Left kidney (tissue), 2 donors: ENCODE results near the gene DNER. TPM values are rescaled to one million over a fixed set of nuclear protein-coding genes. Genes with fewer than 3 reads are reported as not detected.
A peak's percentile ranks its signal among the peaks of the same experiment; 100 is the strongest.
"Not testable (repeated sequence)": the region's sequence is repeated elsewhere in the genome, so short reads cannot be mapped to it uniquely, and the experiment has no call there.

Experiments used
- DNase-seq: peaks from one replicate; pipeline ENCODE4 v3.0.0-alpha.2; 2013
- polyA plus RNA-seq: library from polyadenylated mRNA; unstranded; fragments of 120-200 nt; gene quantifications from one replicate; pipeline ENCODE4 v1.2.1, GENCODE V29; 2013; ENCODE audit not compliant: insufficient read length

Gene DNER
- polyA plus RNA-seq, 1 donor = 67.2 TPM

DNA sequence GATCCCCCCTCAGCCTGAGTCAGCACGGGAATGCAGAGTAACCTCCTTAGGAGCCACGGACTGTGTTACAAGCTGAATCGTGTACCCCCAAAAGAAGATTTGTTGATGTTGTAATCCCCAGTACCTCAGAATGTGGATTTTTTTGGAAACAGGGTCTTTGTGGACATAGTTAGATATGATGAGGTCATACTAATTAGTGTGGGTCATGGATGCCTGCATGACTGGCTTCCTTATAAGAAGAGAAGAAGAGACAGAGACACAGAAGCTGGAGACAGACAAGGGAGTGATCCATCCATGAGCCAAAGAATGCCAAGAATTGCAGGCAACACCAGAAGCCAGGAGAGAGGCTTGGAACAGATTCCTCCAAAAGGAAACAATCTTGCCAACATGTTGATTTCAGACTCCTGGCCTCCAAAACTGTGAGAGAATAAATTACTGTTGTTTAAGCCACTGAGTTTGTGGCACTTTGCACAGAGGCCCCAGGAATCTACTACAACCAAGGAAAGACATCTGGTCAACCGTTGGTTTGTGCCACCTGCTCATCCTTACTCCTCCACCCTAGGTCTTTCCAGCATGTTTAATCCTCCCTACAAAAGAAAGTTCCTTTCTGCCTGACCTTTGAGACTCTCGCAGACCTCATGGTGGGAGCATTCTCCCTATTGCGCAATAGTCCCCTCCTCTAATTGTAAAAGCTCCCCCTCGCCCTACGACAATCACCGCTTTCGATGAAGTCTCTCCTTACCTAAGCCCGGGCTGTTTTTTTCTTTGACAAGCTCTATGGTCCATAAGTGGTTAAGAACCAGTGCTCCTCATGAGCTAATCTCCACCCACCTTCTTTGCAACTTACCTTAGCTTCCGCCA, 91.6 kb downstream of the DNER start:
- no peak for DNase-seq

GRCh38 chr2:229620759-229621158, 93.6 kb downstream of the DNER start:
- DNase-seq = no peak

GRCh38 chr2:229620289-229620688, 94.1 kb downstream of the DNER start:
- no peak for DNase-seq

GRCh38 chr2:229616433-229616832, 97.9 kb downstream of the DNER start:
- no peak for DNase-seq

DNA sequence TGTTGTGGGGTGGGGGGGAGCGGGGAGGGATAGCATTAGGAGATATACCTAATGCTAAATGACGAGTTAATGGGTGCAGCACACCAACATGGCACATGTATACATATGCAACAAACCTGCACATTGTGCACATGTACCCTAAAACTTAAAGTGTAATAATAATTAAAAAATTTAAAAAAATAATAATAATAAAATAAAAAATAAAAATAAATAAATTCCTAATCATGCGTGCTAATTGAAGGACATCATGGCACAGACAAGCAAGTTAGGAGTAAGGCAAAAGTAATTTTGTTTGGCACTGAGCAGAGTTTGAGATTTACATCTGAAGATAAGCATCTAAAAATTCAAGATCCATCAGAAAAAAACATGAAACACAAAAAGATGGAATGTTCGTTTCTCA, 100.3 kb downstream of the DNER start:
- not testable (repeated sequence) for DNase-seq

DNA sequence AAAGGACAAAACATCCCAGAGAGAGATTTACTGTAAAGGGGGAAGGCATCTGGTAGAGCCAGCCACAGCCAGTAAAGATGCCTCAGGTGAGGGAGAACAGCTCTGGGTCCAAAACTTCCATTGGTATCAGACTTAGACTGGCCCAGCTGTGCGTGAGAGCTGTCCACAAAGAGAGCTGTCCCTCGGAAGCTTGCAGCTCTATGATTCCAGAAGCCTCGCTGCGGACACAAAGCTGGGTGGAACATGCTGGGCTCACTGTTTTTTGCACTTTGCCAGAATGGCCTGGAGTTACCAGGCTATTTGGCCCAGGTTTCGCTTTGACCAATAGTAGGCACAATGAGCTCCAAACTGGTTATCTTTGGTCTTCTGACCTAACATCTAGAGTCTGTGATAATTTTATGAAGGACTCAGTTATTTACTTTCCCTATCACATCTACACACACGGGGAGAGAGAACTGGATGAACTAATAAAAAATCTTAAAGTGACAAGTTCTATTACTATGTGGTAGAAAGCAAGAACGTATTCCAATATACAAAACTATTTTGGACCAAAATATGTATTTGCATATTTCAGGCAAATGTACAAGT, 101.9 kb downstream of the DNER start:
- no peak for DNase-seq

DNA sequence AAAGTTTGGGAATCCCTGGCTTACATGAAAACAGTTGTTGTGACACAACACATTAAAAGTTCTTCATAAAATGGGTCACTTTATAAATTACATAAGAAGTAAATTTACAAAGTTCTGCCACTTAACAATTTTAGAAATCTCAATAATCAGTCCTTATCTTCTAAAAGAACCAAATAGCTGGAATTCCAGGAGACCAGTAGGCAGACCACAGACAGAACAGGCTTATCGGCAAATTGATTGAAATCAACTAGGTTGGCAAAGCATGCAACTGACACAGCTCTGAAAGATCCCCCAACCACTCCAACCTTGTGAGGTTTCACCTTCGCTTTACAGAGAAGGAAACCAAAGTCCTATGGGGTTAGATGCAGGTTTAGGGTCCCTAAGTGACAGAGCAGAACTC, 103.0 kb downstream of the DNER start:
- DNase-seq = no peak

- no peak for DNase-seq
These were observed 103.5 kb downstream of the DNER start for GRCh38 chr2:229610872-229611271.

DNA sequence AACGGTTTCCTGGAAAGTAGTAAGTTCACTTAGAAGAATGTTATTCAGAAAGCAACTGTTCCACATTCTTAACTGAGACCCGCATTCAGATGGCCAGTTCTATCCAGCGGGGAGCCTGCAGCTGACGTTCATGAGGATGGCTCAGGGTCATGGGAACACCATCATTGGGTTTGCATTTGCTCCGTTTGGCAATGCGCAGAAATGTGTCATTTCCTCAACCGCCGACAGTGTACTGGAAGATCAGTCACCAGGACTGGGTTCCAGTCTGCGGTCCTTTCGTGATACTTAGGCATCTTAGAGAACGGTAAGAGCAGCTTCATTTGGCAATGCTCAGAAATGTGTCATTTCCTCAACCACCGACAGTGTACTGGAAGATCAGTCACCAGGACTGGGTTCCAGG, 104.0 kb downstream of the DNER start:
- DNase-seq = no peak

DNA sequence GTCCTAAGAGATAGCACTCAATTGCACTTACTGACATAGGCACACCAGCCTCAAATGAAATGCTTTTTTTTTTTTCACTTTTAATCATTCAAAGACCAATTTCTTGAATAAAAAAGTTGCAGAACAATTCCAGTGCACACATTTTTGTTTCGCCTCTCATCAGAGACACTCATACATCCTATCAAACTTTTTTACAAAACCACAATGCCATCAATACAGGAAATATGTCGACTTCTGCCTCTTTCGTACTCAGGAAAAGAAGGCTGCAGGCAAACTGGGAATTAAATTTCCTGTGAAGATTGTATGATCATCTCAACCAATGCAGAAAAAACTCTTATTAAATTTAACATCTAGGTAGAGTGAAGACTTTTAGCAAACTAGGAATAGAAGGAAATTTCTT, 112.4 kb downstream of the DNER start:
- no peak for DNase-seq

- no peak for DNase-seq
These were observed 113.0 kb downstream of the DNER start for GRCh38 chr2:229601396-229601795.

GRCh38 chr2:229598227-229598626, 116.1 kb downstream of the DNER start:
- no peak for DNase-seq

DNA sequence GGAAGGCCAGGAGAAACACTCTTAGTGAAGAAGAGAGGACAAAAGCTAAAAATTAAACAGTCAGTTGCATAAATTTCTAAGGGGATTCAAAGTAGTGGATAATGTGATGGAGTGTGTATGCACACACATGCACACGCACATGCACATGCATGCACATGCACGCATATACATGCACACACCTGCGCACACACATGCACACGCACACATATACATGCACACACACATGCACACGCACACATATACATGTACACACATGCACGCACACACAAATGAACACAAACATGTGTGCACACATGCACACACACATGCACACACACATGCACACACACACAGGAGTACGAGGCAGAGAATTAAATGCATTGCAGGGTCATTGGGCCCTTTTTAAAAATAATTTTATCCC, 117.6 kb downstream of the DNER start:
- DNase-seq = no peak

DNA sequence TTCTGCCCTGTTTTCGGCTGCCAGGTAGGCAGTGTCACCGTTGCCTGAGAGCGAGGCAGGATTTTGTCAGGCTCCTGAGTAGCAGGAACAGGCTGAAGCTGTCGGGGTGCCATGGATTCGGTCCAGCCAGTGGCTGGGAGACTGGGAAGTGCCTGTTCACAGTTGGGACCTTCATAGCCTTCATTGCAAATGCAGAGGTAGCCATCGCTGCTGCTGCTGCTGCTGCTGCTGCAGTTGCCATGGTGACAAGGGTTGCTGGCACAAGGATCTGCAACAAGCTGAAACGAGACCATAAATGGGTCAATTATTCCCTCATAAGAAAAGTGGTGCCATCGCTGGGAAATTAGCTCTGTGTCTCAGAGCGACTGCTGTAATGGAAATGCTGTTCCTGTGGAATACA, 122.7 kb downstream of the DNER start:
- no peak for DNase-seq

DNA sequence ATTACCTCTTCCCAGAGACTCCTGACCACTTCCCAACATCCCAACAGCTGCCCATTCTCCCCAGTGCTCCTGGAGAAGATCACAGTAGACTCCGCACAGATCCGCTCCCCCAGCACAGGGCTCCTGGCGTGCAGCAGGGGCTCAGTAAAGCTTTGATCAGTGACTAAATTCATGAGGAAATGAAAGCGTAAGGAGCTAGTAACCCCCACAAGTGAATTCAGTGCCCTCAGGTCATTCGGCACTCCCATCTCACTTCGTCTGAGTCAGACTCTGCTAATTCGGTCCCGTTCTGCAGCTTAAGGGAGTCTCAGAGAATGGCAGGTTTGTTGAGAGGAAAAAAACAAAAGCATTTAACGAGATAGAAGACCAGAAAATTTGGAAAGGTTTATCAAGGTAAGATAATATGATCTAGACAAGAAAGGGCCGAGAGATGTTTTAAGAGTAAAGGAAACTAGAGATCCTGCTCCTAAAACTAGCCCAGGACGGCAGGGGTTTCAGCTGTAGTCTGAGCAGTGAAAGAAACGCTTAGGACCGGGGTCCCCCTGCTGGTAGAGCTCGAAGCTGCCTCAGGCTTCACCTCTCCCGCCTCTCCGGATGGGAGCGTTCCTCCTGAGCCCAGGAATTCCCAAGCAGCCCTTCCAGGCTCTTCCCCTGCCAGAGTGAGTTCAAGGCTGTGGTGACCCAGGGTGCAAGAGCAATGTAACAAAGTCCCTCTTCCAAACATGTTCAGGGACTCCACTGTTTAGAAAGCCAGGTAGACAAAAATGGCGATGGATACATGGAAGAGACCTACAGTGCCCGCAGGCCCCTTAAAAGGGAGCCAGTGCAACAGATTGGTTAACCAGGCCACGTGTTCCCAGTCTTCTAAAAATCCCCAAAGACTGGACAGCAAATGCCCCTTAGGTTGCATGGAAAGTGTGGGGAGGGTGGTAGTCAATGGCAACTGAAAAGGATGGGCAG, 127.3 kb downstream of the DNER start:
- DNase-seq = peak; percentile 76

DNA sequence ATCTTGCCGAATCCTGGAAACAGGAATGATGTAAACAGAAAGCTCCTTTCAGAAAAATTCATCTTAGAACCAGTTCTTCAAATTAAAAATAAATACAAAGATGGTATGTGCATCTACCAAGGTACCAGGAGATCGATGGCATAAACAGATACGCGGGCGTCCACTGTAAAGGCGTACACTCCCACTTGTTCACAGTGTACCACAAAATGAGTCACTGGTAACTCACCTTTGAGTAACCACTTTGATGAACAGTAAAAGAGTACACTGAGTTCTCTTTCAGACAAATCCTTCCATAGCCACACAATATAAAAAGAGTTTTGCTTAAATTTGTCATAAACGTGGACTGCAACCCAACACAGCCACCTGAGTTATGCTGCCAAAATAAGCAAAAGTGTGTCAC, 128.3 kb downstream of the DNER start:
- no peak for DNase-seq

- DNase-seq = no peak
These were observed 132.2 kb downstream of the DNER start for GRCh38 chr2:229582151-229582550.

DNA sequence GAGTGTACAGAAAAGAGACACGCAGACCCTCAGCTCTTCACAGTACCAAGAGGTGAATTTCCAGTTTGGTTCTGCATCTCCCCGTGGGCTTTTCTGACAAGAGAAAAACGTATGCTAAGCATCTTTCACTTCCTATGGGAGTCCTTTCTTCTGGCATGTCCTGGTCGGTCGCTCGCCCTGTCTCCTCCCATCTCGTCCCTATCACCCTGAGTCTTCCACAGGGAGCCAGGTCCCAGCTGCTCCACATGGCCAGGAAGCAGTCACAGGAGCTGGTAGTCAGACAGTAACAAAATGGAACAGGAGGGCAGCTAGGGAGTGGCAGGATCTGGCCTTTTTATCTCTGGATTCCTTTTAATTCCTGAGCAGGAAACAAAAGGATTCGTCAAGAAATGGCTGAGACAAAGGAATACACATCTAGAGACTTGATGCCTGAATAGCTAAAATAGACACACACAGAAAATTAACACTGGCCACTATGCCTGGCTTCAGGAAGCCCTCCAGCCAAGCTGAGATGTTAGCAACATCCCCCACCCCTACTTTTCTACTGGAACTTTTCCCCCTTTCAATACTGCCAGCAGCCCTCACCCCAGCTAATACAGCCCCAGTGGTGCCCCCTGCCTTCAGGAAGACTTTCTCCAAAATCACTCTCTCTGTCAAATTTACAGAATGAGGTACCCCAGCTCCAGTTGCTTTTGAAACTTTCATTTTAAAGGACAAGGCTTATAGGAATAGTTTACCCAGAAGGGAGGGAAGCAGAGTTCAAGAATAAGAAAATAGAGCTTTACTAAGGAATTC, 136.1 kb downstream of the DNER start:
- no peak for DNase-seq

GRCh38 chr2:229575569-229576315, 138.6 kb downstream of the DNER start:
- DNase-seq = no peak

- DNase-seq = no peak
These were observed 141.7 kb downstream of the DNER start for GRCh38 chr2:229572507-229573271.
